ENCODE measurements around the gene C2orf92. TPM values are rescaled to one million over a fixed set of nuclear protein-coding genes. Genes with fewer than 3 reads are reported as not detected.
"Not testable (repeated sequence)": the region's sequence is repeated elsewhere in the genome, so short reads cannot be mapped to it uniquely, and the experiment has no call there.

C2orf92 gene
- polyA plus RNA-seq, 1 donor from 2014 or later = 10.7 TPM

DNA sequence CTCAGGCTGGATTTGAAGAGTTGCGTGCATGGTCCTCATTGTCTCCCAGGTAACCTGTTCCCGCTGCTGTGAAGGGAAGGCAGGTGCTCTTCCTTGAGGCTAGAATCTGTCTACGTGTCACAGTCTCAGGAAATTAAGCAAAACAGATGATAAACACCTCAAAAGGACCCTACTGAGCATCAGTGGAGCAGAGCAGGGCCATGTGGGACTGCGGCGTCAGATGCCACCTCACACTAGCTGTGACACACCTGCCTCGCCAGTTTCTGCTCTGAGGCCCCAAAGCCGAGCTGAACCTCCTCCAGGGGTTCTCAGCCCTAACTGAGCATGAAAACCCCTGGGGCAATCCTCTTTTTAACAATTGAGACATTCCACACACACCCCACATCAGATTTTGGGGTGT is 2.0 kb downstream of the C2orf92 start:
- no peaks in the 10 kb centered on the region for H3K9me2 ChIP-seq (ENCODE audit: insufficient read depth, low read length)
- H4K20me1 ChIP-seq (ENCODE audit: insufficient read depth) = no peaks in the 10 kb centered on the region
- no peak overlapping the region for H3K4me2 ChIP-seq (ENCODE audit: low read length)
- H3K36me3 ChIP-seq (ENCODE audit: insufficient read depth, low read length) = no peaks in the 10 kb centered on the region
- H3K4me3 ChIP-seq (ENCODE audit: low read length) = no peak overlapping the region
- TF ChIP-seq TAF1 (IDR thresholded peaks at IDR 0.05; ENCODE audit: low read depth) = no peak
- no peak for TF ChIP-seq RAD21 (conservative IDR thresholded peaks at IDR 0.05)
- TF ChIP-seq, protein P1, sequence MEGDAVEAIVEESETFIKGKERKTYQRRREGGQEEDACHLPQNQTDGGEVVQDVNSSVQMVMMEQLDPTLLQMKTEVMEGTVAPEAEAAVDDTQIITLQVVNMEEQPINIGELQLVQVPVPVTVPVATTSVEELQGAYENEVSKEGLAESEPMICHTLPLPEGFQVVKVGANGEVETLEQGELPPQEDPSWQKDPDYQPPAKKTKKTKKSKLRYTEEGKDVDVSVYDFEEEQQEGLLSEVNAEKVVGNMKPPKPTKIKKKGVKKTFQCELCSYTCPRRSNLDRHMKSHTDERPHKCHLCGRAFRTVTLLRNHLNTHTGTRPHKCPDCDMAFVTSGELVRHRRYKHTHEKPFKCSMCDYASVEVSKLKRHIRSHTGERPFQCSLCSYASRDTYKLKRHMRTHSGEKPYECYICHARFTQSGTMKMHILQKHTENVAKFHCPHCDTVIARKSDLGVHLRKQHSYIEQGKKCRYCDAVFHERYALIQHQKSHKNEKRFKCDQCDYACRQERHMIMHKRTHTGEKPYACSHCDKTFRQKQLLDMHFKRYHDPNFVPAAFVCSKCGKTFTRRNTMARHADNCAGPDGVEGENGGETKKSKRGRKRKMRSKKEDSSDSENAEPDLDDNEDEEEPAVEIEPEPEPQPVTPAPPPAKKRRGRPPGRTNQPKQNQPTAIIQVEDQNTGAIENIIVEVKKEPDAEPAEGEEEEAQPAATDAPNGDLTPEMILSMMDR (IDR thresholded peaks at IDR 0.05; ENCODE audit: poor library complexity, severe bottlenecking) = no peak
- no peak for TF ChIP-seq EZH2 (IDR thresholded peaks at IDR 0.05; ENCODE audit: borderline replicate concordance, insufficient read depth, low read length, poor library complexity, severe bottlenecking)
- TF ChIP-seq EP300 (conservative IDR thresholded peaks at IDR 0.05; ENCODE audit: poor library complexity, severe bottlenecking) = no peak
- no peak overlapping the region for H2AFZ ChIP-seq (ENCODE audit: low read depth, low read length)
- H3K9me3 ChIP-seq (ENCODE audit: low read length) = no peaks in the 10 kb centered on the region
- H3K79me2 ChIP-seq (replicated peaks; ENCODE audit: insufficient read depth, low read length) = no peaks in the 10 kb centered on the region
- H3K9ac ChIP-seq (ENCODE audit: low read length) = no peak overlapping the region
- H3K27ac ChIP-seq (ENCODE audit: low read length) = no peak overlapping the region
- no peaks in the 10 kb centered on the region for H3F3A ChIP-seq (ENCODE audit: insufficient read depth, low read length, poor library complexity, severe bottlenecking)
- no peaks in the 10 kb centered on the region for H3K27me3 ChIP-seq (ENCODE audit: insufficient read depth, low read depth, low read length)

DNA sequence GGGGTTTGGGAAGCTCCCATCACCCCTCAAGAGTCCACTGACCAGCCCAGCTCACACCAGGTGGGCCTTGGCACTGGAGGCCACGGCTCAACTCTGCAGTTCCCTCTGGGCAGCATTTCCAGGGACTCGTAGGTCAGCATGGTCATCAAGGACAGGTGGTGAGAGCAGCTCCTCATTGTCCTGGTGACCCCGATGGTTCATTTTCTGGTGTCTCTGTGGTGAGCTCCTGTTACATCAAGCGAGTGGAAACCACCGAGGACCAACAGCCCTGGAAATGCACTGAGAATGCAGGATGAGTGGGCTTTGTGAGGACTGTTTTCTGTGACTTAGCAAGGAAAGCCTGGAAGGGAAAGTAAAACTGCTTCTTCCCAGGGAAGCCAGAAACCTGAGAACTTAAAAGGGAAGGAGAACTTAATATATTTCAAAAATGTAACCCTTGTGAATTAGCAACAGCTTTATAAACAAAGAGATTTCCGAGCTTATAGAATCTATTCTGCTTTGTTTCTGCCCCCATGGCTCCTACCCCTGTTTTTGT is 3.2 kb downstream of the C2orf92 start:
- not testable (repeated sequence) for H3K27me3 ChIP-seq (ENCODE audit: insufficient read depth, low read depth, low read length); H3K4me2 ChIP-seq (ENCODE audit: low read length); H3F3A ChIP-seq (ENCODE audit: insufficient read depth, low read length, poor library complexity, severe bottlenecking); H4K20me1 ChIP-seq (ENCODE audit: insufficient read depth); H3K79me2 ChIP-seq (replicated peaks; ENCODE audit: insufficient read depth, low read length); H3K9me3 ChIP-seq (ENCODE audit: low read length); H3K27ac ChIP-seq (ENCODE audit: low read length); H3K36me3 ChIP-seq (ENCODE audit: insufficient read depth, low read length); H3K9ac ChIP-seq (ENCODE audit: low read length); H3K4me3 ChIP-seq (ENCODE audit: low read length); H2AFZ ChIP-seq (ENCODE audit: low read depth, low read length); H3K9me2 ChIP-seq (ENCODE audit: insufficient read depth, low read length)

DNA sequence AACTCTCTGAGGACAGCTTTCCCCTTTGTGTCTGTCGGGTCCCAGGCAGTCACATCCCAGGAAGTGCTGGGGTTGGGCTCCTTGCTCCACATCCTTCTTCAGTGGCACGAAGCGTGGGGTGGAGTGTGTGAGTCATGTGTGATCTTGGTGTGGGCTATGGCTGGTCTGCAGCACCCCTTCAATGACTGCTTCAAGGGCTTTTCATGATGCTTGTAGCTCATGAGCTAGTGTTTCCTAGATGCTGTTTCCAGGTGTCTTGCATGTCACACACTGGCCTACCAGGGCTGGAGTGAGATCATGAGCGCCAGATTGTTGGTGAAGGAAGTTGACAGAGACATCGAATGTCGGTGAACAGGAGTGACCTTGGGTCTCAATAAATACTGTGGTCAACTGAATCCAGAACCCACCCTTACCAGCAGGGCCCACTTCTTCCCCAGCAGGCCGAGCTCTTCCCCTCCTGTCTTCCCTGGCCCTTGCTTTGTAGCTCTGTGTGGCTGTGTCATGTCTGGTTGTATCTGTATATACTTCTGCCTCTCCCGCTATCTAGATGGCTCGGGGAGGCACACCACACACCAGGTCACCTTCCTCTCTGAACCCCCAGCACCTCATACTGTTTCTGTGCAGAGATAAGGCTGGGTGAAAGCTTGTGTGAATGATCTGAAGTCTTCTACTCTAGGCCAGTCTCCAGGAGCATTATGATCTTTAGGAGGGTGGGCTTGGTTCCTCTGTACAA is 3.8 kb downstream of the C2orf92 start:
- H4K20me1 ChIP-seq (ENCODE audit: insufficient read depth) = no peaks in the 10 kb centered on the region
- no peak overlapping the region for H3K4me3 ChIP-seq (ENCODE audit: low read length)
- H3K27me3 ChIP-seq (ENCODE audit: insufficient read depth, low read depth, low read length) = no peaks in the 10 kb centered on the region
- H3K27ac ChIP-seq (ENCODE audit: low read length) = no peak overlapping the region
- TF ChIP-seq EP300 (conservative IDR thresholded peaks at IDR 0.05; ENCODE audit: poor library complexity, severe bottlenecking) (no peak), MXI1 (conservative IDR thresholded peaks at IDR 0.05; ENCODE audit: poor library complexity, severe bottlenecking) (no peak), POLR2AphosphoS5 (IDR thresholded peaks at IDR 0.05) (no peak), REST (IDR thresholded peaks at IDR 0.05; ENCODE audit: borderline replicate concordance) (no peak), SMC3 (conservative IDR thresholded peaks at IDR 0.05; ENCODE audit: poor library complexity) (no peak), EZH2 (IDR thresholded peaks at IDR 0.05; ENCODE audit: borderline replicate concordance, insufficient read depth, low read length, poor library complexity, severe bottlenecking) (no peak), TAF1 (IDR thresholded peaks at IDR 0.05; ENCODE audit: low read depth) (no peak)
- no peaks in the 10 kb centered on the region for H3K9me3 ChIP-seq (ENCODE audit: low read length)
- no peak overlapping the region for H3K9ac ChIP-seq (ENCODE audit: low read length)
- H3F3A ChIP-seq (ENCODE audit: insufficient read depth, low read length, poor library complexity, severe bottlenecking) = no peaks in the 10 kb centered on the region
- no peak overlapping the region for H2AFZ ChIP-seq (ENCODE audit: low read depth, low read length)
- no peak overlapping the region for H3K4me2 ChIP-seq (ENCODE audit: low read length)
- no peaks in the 10 kb centered on the region for H3K36me3 ChIP-seq (ENCODE audit: insufficient read depth, low read length)
- H3K79me2 ChIP-seq (replicated peaks; ENCODE audit: insufficient read depth, low read length) = no peaks in the 10 kb centered on the region
- H3K9me2 ChIP-seq (ENCODE audit: insufficient read depth, low read length) = no peaks in the 10 kb centered on the region
